Measurements from ENCODE around the gene ATP2B2.

ATP2B2 gene

DNA sequence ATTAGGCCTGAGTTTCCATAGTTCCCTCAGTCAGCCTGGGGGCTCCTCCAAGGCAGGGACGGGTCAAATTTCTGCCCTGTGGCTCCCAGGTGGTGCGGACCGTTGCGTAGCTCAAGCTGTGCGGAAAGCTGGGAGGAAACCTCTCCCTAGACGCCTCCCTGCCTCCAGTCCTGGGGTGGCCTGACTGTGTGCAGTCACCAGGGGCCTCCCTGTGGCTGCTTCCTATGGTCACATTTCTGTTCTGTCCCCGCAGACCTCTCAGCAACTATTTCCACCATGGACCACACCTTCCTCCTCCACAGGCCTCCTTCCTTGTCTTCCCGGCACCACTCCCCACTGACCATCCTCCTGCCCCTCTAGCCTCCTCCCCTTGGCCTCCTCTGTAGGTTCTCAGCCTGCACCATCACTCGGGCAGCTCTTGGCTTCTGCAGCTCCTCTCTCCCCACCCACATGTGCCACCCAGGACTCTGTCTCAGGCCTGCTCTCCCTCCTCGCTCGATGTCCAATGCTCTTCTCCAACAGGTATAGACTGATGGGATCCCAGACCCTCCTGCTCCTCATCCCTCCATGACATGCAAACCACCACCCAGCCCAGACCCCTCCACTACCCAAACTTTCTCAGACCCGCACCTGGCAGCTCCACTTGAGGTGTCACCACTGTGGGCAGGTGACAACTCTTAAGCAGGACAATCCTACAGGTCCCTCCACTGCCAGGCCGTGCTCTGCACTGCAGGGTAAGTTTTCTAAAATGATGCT lies 157.6 kb downstream of the ATP2B2 start:
- H3K27ac ChIP-seq: no peak overlapping the region
- TF ChIP-seq, protein P1, sequence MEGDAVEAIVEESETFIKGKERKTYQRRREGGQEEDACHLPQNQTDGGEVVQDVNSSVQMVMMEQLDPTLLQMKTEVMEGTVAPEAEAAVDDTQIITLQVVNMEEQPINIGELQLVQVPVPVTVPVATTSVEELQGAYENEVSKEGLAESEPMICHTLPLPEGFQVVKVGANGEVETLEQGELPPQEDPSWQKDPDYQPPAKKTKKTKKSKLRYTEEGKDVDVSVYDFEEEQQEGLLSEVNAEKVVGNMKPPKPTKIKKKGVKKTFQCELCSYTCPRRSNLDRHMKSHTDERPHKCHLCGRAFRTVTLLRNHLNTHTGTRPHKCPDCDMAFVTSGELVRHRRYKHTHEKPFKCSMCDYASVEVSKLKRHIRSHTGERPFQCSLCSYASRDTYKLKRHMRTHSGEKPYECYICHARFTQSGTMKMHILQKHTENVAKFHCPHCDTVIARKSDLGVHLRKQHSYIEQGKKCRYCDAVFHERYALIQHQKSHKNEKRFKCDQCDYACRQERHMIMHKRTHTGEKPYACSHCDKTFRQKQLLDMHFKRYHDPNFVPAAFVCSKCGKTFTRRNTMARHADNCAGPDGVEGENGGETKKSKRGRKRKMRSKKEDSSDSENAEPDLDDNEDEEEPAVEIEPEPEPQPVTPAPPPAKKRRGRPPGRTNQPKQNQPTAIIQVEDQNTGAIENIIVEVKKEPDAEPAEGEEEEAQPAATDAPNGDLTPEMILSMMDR (conservative IDR thresholded peaks at IDR 0.05): no peak

DNA sequence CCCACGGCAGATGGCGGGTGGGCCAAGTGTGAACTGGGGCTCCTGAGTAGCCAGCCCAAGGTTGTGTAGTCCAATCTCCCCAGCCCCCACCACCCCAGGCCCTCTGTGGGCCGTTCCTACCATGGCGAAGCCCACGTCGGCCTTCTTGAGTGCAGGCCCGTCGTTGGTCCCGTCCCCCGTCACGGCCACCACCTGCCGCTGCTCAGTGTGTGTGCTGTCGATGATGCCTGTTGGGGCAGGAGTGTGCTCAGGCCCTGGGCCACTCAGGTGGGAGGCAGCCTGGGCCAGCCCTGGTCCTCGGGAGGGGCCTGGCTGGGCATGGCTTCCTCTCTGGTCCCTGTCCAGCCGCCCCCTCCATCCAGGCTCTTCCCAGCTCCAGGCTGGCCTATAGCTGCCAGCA lies 159.5 kb downstream of the ATP2B2 start:
- no peak overlapping the region for H3K27ac ChIP-seq
- TF ChIP-seq, protein P1 (conservative IDR thresholded peaks at IDR 0.05): no peak

DNA sequence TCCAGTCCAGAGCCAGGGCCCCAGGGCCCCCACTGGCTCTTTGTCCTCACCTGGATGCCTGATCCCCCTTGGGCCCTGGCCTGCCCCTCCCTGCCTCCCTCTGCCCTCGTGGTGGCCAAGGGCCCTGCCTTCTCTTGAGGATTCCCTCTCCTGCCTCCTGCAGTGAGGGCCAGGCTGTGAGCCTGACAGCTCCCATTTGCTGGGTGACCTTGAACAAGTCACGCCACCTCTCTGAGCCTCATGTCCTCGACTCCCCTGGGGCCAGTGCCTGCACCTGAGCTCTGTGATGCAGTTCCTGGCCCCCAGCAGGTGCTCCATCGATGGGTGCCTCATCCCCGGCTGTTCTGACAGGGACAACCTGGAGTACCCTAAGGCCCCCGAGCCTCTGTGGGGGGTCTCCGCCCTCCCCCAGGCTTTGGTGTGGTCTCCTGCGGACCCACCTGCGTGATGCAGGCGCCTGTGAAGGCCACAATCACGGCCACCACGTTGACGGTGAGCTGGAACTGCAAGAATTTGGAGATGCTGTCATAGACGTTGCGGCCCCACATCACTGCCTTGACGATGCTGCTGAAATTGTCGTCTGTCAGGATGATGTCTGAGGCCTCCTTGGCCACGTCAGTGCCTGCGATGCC lies 160.3 kb downstream of the ATP2B2 start:
- H3K27ac ChIP-seq: no peak overlapping the region
- TF ChIP-seq, protein P1 (conservative IDR thresholded peaks at IDR 0.05): no peak

DNA sequence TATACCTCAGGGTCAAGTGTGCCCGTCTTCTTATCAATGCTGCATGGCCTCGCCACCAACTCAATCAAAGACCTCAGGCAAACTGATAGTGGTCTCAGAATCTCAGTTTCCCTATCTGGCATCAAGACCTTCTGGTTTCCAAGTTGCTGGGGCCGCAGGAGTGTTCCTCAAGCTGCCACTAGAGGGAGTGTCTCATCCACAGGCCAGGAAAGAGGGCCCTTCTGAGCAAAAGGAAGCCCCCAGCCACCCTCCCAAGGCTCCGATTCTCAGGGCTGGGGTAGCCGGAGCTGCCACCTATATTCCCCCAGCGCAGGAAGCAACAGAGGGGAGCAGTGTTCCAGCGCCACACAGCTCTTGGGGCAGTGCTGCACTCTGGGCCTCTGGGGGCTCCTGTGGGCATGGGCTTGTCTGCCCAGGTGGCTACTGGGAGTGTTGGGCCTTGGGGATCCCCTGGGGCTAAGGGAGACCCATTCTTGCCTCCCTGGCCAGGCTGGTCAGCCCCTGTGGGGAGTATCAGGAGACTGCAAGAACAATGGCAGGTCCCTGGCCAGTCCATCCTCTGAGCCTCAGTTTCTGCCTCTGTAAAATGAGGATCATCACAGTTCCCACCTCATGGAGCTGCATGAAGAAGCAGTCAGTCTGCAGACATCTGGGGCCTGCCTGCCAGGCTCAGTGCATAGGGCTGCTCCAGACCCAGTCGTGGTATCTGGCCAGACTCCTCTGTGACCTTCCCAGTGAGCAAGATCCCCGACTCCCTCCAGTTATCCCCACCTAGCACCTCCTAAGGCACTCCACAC lies 161.0 kb downstream of the ATP2B2 start:
- no peak overlapping the region for H3K27ac ChIP-seq
- TF ChIP-seq, protein P1 (conservative IDR thresholded peaks at IDR 0.05): peak; percentile 98

DNA sequence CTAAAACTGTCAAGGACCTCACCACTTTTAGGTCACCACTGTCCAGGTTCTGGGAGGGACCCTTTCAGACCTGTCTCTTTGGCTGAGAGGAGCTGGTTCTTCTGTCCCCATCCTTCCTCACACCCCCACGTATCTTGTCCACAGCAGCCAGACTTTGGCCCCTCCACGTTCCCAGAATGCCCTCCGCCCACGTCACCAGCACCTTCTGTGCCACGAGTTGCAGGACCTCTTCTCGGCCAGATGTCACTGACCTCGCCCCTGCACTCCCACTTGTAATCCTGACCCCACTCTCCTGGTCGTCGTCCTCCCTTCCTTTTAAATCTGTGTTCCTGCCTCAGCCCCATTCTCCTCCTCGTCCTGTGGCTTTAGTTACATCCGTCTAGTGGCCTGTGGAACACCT lies 161.9 kb downstream of the ATP2B2 start:
- TF ChIP-seq, protein P1 (conservative IDR thresholded peaks at IDR 0.05): no peak
- no peak overlapping the region for H3K27ac ChIP-seq

DNA sequence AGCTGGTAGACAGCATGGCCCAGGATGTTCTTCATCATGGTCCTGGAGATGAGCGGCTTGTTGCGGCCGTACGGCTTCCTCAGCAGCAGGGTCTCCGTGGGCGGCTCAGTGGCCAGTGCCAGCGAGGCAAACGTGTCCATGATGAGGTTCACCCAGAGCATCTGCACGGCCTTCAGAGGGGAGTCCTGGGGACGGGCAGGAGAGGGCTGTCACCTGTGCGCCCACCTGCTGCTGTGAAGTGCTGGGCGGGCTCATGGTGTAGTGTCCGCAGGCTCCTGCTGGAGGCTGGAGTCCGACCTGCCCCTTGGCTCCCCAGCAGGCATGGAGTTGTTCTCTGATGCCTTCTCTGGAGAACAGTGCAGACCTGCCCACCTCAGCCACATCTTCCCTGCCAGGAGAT lies 162.6 kb downstream of the ATP2B2 start:
- no peak overlapping the region for H3K27ac ChIP-seq
- TF ChIP-seq, protein P1 (conservative IDR thresholded peaks at IDR 0.05): no peak

DNA sequence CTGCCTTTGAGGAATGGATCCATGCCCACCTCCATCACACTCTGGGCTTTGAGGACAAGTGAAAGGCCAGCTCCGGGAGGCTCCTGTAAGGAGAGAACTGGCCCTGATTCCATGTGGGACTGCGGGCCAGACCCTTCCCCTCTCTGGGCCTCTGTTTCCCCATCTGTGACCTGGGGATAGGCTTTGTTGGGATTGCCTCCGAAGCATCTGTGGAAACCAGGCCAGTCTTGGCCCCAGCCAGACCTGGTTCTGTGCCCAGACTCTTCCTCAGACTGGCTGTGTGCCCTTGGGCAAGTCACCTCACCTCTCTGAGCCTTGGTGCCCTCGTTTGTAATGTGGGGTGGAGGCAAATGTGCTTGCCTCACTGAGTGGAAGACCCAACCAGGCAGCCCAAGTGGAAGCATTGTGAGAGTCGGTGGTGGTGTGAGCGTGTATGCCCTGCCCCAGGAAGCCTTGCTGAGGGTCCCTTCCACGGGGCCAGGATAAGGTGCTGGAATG lies 163.4 kb downstream of the ATP2B2 start:
- no peak overlapping the region for H3K27ac ChIP-seq
- TF ChIP-seq, protein P1 (conservative IDR thresholded peaks at IDR 0.05): no peak
